Fibroblast of skin of left quadriceps (primary cell): ENCODE measurements around the gene FRRS1L.

Experiments
- DNase-seq, 2 experiments: peaks; one replicate each; pipeline ENCODE4 v3.0.0-alpha.2; 2013; ENCODE audit warnings: low read depth in 2 of 2

Gene FRRS1L

GRCh38 chr9:109107402-109108240, 59.4 kb downstream of the FRRS1L start:
- DNase-seq, result peak in 1 of 2 experiments; percentile 49

GRCh38 chr9:109101810-109102209, 65.2 kb downstream of the FRRS1L start:
- no peak for DNase-seq

GRCh38 chr9:109101202-109101595, 65.8 kb downstream of the FRRS1L start:
- DNase-seq, result no peak

- DNase-seq, result no peak
Measured at GRCh38 chr9:109100543-109101201, 66.4 kb downstream of the FRRS1L start.

GRCh38 chr9:109098960-109099308, 68.1 kb downstream of the FRRS1L start:
- DNase-seq, result no peak

GRCh38 chr9:109098171-109098959, 68.7 kb downstream of the FRRS1L start:
- peak; percentile 67 to 70 for DNase-seq

- DNase-seq, result no peak
Measured at GRCh38 chr9:109097146-109097545, 69.9 kb downstream of the FRRS1L start.

GRCh38 chr9:109095321-109095720, 71.7 kb downstream of the FRRS1L start:
- no peak for DNase-seq

- DNase-seq, result no peak
Measured at GRCh38 chr9:109094268-109094667, 72.8 kb downstream of the FRRS1L start.

GRCh38 chr9:109092587-109092986, 74.5 kb downstream of the FRRS1L start:
- no peak for DNase-seq

GRCh38 chr9:109092051-109092580, 74.9 kb downstream of the FRRS1L start:
- DNase-seq, result no peak

- no peak for DNase-seq
Measured at GRCh38 chr9:109088221-109088620, 78.8 kb downstream of the FRRS1L start.

- no peak for DNase-seq
Measured at GRCh38 chr9:109087795-109088194, 79.3 kb downstream of the FRRS1L start.

- DNase-seq, result no peak
Measured at GRCh38 chr9:109086221-109086620, 80.8 kb downstream of the FRRS1L start.

- DNase-seq, result no peak
Measured at GRCh38 chr9:109085510-109085909, 81.5 kb downstream of the FRRS1L start.

GRCh38 chr9:109083813-109084405, 83.1 kb downstream of the FRRS1L start:
- no peak for DNase-seq

- no peak for DNase-seq
Measured at GRCh38 chr9:109083141-109083540, 83.9 kb downstream of the FRRS1L start.

- no peak for DNase-seq
Measured at GRCh38 chr9:109082091-109082620, 84.9 kb downstream of the FRRS1L start.
